ENCODE measurements around the gene SLC35E3. TPM values are rescaled to one million over a fixed set of nuclear protein-coding genes. Genes with fewer than 3 reads are reported as not detected.

Gene SLC35E3
- total RNA-seq, 1 donor from 2014 or later: 12.8 TPM

DNA sequence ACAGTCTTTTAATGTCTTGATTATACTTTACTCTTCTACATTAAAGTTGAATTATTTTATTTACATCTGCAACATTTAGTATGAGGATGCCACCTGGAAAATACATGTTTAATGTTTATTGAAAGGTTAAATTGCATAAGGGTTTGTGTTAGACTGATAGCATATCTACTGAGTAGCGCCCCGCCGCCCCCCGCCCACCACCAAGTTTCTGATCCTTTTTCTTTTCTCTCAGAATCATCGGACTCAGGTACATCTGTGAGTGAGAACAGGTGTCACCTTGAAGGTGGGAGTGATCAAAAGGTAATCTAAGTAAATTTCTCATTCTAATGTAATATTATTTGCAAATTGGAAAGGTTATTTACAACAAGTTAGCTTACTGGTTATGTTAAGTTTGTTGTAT lies 78.2 kb downstream of the SLC35E3 start:
- no peak for DNase-seq (ENCODE audit: low spot score, unreplicated experiment)
- peak overlapping the region; percentile 24 for H3K27ac Mint-ChIP-seq
- H3K27me3 Mint-ChIP-seq: no peaks in the 10 kb centered on the region
- H3K4me3 Mint-ChIP-seq (ENCODE audit: low read depth): no peak overlapping the region
- no peaks in the 10 kb centered on the region for H3K9me3 Mint-ChIP-seq (ENCODE audit: low read depth)
- TF ChIP-seq, protein P1, sequence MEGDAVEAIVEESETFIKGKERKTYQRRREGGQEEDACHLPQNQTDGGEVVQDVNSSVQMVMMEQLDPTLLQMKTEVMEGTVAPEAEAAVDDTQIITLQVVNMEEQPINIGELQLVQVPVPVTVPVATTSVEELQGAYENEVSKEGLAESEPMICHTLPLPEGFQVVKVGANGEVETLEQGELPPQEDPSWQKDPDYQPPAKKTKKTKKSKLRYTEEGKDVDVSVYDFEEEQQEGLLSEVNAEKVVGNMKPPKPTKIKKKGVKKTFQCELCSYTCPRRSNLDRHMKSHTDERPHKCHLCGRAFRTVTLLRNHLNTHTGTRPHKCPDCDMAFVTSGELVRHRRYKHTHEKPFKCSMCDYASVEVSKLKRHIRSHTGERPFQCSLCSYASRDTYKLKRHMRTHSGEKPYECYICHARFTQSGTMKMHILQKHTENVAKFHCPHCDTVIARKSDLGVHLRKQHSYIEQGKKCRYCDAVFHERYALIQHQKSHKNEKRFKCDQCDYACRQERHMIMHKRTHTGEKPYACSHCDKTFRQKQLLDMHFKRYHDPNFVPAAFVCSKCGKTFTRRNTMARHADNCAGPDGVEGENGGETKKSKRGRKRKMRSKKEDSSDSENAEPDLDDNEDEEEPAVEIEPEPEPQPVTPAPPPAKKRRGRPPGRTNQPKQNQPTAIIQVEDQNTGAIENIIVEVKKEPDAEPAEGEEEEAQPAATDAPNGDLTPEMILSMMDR (IDR thresholded peaks at IDR 0.05; ENCODE audit: unreplicated experiment): no peak
- H3K4me1 Mint-ChIP-seq (ENCODE audit: low read depth): no peaks in the 10 kb centered on the region
- H3K36me3 Mint-ChIP-seq (ENCODE audit: insufficient read depth): peaks cover 37% of the 10 kb centered on the region

DNA sequence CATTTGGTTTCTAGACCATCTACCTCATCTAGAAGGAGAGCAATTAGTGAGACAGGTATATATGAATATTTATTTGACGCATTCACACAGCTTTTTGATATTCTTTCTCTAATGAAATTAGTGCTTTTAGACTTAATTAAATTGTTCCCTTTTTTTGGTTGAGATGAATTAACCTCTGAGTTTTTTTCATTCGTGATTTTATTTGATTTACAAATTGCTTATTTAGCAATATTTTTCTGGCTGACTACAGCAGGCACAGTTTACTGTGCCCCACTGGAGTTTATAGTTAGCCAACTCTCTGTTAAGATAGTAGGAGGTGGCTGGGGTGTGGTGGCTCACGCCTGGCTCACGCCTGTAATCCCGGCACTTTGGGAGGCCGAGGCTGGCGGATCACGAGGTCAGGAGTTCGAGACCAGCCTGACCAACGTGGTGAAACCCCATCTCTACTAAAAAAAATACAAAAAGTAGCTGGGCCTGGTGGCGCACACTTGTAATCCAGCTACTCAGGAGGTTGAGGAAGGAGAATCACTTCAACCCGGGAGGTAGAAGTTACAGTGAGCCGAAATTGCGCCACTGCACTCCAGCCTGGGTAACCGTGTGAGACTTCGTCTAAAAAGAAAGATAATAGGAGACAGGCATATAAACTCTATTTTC lies 78.7 kb downstream of the SLC35E3 start:
- no peak for DNase-seq (ENCODE audit: low spot score, unreplicated experiment)
- no peak overlapping the region for H3K4me3 Mint-ChIP-seq (ENCODE audit: low read depth)
- H3K9me3 Mint-ChIP-seq (ENCODE audit: low read depth): no peaks in the 10 kb centered on the region
- H3K4me1 Mint-ChIP-seq (ENCODE audit: low read depth): no peaks in the 10 kb centered on the region
- H3K27me3 Mint-ChIP-seq: no peaks in the 10 kb centered on the region
- H3K36me3 Mint-ChIP-seq (ENCODE audit: insufficient read depth): peaks cover 34% of the 10 kb centered on the region
- no peak overlapping the region for H3K27ac Mint-ChIP-seq
- TF ChIP-seq, protein P1 (IDR thresholded peaks at IDR 0.05; ENCODE audit: unreplicated experiment): no peak

DNA sequence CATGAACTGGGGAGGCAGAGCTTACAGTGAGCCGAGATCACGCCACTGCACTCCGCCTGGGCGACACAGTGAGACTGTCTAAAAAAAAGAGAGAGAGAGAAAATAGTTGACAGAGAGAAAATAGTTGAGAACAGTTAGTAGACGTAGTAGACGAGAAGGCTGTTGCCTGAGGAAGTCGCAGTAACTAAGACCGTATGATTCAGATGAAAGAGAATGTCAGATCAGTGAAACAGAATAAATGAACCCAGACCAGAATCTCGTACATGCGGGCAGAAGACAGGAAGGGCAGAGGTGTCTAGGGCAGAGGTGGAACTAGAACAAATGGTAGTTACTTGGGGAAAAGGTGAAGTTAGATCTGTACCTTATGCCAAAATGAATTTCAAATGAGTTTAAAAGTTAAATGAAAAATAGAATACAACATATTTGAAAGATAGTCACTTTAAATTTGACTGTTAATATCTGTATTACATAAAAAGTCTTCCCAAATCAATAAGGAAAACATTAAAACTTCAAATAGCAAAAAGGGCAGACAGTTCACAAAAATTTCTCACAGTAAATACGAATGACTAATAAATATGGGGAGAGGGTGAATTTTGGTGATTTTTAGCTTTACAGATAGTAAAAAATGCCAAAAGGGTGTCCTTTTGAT lies 79.7 kb downstream of the SLC35E3 start:
- H3K4me1 Mint-ChIP-seq (ENCODE audit: low read depth): no peaks in the 10 kb centered on the region
- peak overlapping the region; percentile 71 for H3K27ac Mint-ChIP-seq
- H3K9me3 Mint-ChIP-seq (ENCODE audit: low read depth): no peaks in the 10 kb centered on the region
- DNase-seq (ENCODE audit: low spot score, unreplicated experiment): no peak
- H3K4me3 Mint-ChIP-seq (ENCODE audit: low read depth): no peak overlapping the region
- TF ChIP-seq, protein P1 (IDR thresholded peaks at IDR 0.05; ENCODE audit: unreplicated experiment): no peak
- H3K36me3 Mint-ChIP-seq (ENCODE audit: insufficient read depth): peaks cover 35% of the 10 kb centered on the region
- H3K27me3 Mint-ChIP-seq: no peaks in the 10 kb centered on the region

DNA sequence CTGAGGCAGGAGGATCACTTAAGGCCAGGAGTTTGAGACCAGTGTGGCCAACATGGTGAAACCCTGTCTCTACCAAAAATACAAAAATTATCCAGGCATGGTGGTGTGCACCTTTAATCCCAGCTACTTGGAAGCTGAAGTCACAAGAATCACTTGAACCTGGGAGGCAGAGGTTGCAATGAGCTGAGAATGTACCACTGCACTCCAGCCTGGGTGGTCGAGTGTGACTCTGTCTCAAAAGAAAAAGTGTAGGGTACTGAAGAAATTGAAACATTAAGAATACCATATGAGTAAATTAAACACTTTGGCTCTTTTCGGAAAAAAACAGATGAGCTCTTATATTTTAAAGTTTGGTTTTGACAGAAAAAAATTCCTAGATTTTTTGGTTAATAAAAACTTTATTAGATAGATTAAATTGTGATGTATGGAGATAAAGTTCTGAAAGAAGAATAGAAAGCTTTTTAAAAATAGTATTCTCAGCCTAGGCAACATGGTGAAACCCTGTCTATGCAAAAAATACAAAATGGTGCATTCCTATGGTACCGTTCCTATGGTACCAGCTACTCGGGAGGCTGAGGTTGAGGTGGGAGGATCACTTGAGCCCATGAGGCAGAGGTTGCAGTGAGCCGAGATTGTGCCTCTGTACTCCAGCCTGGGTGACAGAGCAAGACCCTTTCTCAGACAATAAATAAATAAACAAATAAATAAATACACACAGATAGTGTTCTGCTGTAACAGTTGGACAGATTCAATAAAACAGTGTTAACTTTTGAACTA lies 82.1 kb downstream of the SLC35E3 start:
- H3K27ac Mint-ChIP-seq: peak overlapping the region; percentile 29

DNA sequence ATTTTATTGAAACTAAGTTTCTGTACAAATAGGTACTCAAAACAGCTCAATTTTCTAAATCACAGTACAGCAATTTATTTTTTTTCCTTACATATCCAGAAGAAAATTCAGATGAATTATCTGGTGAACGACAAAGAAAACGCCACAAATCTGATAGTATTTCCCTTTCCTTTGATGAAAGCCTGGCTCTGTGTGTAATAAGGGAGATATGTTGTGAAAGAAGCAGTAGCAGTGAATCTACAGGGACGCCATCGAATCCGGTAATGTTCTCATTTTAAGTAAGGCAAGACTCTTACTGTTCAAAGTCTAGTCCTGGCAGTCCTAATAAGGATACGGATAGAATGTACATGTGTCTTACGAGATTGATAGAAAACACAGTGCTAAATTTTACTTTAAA lies 82.7 kb downstream of the SLC35E3 start:
- H3K36me3 Mint-ChIP-seq (ENCODE audit: insufficient read depth): peaks cover 35% of the 10 kb centered on the region
- no peak for DNase-seq (ENCODE audit: low spot score, unreplicated experiment)
- peak overlapping the region; percentile 19 for H3K27ac Mint-ChIP-seq

More for the DNA sequence above, 82.1 kb downstream of the SLC35E3 start:
- DNase-seq (ENCODE audit: low spot score, unreplicated experiment): no peak
- Mint-ChIP-seq H3K4me1 (ENCODE audit: low read depth) (no peaks in the 10 kb centered on the region), H3K4me3 (ENCODE audit: low read depth) (no peak overlapping the region), H3K27me3 (no peaks in the 10 kb centered on the region), H3K36me3 (ENCODE audit: insufficient read depth) (peaks cover 38% of the 10 kb centered on the region), H3K9me3 (ENCODE audit: low read depth) (no peaks in the 10 kb centered on the region)
- TF ChIP-seq, protein P1 (IDR thresholded peaks at IDR 0.05; ENCODE audit: unreplicated experiment): no peak

More for the DNA sequence above, 82.7 kb downstream of the SLC35E3 start:
- TF ChIP-seq, protein P1 (IDR thresholded peaks at IDR 0.05; ENCODE audit: unreplicated experiment): no peak
- H3K4me1 Mint-ChIP-seq (ENCODE audit: low read depth): no peaks in the 10 kb centered on the region
- no peak overlapping the region for H3K4me3 Mint-ChIP-seq (ENCODE audit: low read depth)
- no peaks in the 10 kb centered on the region for H3K9me3 Mint-ChIP-seq (ENCODE audit: low read depth)
- H3K27me3 Mint-ChIP-seq: no peaks in the 10 kb centered on the region

All from progenitor cell of endocrine pancreas (in vitro differentiated cells).